Astrocyte (in vitro differentiated cells and primary cell): ENCODE data around the gene STUB1.

ENCODE experiments used
- CTCF ChIP-seq: IDR thresholded peaks from 2 replicates; pipeline ENCODE4 v1.5.1; 2011; ENCODE audit warnings: low read depth, mild to moderate bottlenecking, inconsistent platforms, low read length, moderate library complexity; ENCODE audit not compliant: insufficient read depth
- EZH2 ChIP-seq: IDR thresholded peaks from 2 replicates; pipeline ENCODE4 v1.6.1; 2012; ENCODE audit warnings: mild to moderate bottlenecking, low read length, inconsistent platforms; ENCODE audit not compliant: insufficient read depth

GRCh38 chr16:717450-718245 is 37.4 kb downstream of the STUB1 start:
- TF ChIP-seq EZH2 = no peak
- TF ChIP-seq CTCF = no peak
